Activated T-helper 1 cell treated with anti-CD3 and anti-CD28 coated beads, Interleukin-2, amount 50 U/mL, for 16 hours (primary cell): ENCODE measurements around the gene FAM117A.
"Not testable (repeated sequence)": the region's sequence is repeated elsewhere in the genome, so short reads cannot be mapped to it uniquely, and the experiment has no call there.

Source experiments
- DNase-seq, 2 donors: peaks; one replicate each; pipeline ENCODE4 v3.0.0-alpha.2; 2020; ENCODE audit warnings: low read depth in 1 of 2, low spot score in 1 of 2

The FAM117A gene

DNA sequence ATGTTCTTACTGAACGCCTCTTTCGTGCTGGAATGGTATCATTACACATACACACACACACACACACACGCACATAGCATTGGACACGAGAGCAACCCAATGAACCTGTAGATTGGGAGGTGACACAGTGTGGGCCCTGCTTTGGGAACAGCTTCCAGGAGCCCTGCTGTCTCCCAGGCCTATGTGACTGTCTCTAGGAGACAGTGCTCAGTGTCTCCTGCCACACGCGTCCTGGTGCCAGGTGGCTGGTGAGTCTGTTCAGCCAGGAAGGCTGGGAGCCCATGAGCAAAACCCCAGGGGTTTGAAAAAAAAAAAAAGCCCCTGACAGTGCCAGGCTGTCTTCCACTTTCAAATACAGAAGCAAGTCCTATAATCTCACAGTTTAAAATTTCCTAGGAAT lies 83.6 kb downstream of the FAM117A start:
- DNase-seq, result no peak

GRCh38 chr17:49677933-49678847 lies 85.7 kb downstream of the FAM117A start, which contains the start of gene SPOP:
SPOP (minus strand) TSS chr17:49678097; CDS start chr17:49622810, 55,287 bp downstream.
- peak; percentile 97 to 98 for DNase-seq

DNA sequence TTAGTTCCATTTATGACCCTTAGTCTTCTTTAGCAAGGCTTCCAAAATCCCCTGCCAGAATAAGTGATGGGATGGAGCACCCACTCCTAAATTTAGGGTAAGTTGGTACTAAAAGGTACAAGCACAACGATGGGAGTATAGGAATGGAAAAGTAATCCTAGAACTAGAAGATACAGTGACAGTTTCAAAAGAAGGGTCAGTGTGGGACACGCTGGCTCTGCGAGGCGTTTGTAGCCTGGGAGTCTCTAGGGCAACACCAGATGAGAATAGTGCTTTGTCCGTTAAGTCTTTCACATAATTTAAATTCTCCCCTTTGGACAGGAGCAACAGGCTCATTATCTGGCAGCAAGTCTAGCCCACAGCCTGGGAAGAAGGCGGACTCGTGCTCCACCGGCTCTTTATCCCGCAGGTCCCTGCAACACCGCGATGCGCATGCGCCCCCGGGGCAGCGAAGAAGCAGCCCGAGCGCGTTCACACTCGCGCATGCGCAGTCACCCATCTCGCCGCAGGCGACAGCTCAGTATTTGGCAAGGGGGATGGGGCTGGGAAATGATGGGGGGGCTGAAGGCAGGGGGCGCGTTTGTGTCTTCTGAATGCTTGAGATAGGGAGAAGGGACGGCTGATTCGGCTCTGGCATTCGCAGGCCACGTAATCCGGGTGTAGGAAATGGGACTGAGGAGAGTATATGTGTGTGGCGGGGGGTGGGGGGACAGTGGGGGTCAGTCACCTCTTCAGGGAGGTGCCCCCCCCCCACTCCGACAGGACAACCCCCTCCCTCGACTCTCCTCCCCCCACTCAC lies 86.6 kb downstream of the FAM117A start:
- peak; percentile 89 to 95 for DNase-seq

DNA sequence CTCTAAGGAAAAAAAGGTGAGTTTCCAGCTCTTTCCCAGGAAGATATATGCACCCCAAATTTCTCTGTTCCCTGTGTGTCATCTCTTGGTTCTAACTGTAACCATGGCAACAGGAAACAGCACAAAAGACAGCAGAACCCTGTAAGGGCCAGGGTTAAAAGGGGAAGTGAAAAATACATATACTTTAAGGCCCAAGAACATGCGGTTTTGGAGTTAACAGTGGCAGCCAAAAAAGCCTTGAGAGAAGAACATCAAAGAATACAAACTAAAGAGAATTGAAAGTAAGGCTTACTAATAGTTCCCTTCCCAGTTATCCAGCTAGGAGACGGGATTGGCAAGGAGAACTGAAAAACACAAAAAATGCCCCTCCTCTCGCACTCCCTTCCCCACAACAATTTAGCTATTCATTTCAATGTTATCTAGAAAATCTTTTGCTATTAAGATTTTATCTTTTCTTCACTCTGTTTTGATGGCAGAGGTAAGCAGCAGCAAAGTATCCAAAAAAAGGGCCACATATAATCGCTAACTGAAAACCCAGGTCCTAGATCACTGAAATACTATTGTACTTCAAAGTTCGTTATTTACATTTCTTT lies 87.6 kb downstream of the FAM117A start:
- no peak for DNase-seq

- no peak for DNase-seq
These were observed 89.4 kb downstream of the FAM117A start for GRCh38 chr17:49674507-49674906.

GRCh38 chr17:49673679-49674078 lies 90.3 kb downstream of the FAM117A start:
- DNase-seq, result not testable (repeated sequence)

DNA sequence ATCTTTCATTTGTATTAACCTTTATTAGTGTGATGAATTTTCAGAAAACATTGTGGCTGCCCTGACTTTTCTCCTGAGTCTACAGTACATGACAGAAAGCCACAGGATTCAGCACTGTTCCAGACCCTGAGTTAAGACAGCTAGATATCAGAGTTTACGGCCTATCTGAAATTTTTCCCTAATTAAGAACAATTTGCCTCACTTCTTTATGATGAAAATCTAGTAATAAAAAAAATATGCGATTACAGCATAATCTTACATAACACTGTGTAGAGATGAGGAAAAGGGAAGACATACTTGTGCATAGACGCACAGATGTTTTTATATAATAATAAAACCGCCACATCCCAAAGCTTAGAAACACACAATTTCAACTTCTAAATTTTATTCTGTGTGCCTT lies 93.3 kb downstream of the FAM117A start:
- no peak for DNase-seq

DNA sequence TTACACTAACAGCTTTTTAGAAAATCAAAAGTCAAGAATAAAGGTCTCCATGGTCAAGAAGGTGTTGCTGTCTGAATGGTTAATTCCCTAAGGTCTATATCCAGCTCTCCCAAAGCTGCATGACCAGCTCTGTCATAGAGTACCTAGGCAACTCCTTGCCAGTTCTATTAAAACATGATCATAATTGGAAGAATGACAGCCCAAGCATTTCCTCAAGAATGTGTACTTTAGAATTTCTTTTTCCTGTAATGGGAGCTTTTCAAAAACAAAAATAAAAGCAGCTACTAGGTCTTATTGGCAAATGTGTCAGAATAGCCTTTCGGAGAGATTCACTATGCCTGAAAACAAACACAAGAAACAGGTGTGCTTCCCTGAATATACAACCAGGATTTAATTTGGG lies 93.9 kb downstream of the FAM117A start:
- DNase-seq, result no peak

GRCh38 chr17:49667854-49668253 lies 96.1 kb downstream of the FAM117A start:
- no peak for DNase-seq

GRCh38 chr17:49664706-49665211 lies 99.2 kb downstream of the FAM117A start:
- no peak for DNase-seq
